GM12878 (cell line): Measurements from ENCODE around the gene CREB3L4. TPM values are rescaled to one million over a fixed set of nuclear protein-coding genes. Genes with fewer than 3 reads are reported as not detected.
A peak's percentile ranks its signal among the peaks of the same experiment; 100 is the strongest.

ENCODE experiments used
- ATF7 ChIP-seq: fragments of 450-650 bp; IDR thresholded peaks from 2 replicates; pipeline ENCODE4 v1.6.1; 2016; ENCODE audit warnings: low read depth, mild to moderate bottlenecking
- BMI1 ChIP-seq: fragments of 450-650 bp; IDR thresholded peaks from 2 replicates; pipeline ENCODE4 v1.6.1; 2016; ENCODE audit warnings: mild to moderate bottlenecking, moderate library complexity, borderline replicate concordance
- CBFB ChIP-seq: IDR thresholded peaks from 2 replicates; pipeline ENCODE4 v1.6.1; 2016; ENCODE audit warnings: antibody characterized with exemption, low read depth
- EP300 ChIP-seq, 2 experiments: fragments of 150-350 bp in 1 of 2; IDR thresholded peaks; 2 replicates each; pipeline ENCODE4 v1.6.1; 2011 to 2012; ENCODE audit warnings: low read depth in 2 of 2, low read length in 2 of 2, borderline replicate concordance in 1 of 2, improper control_type of control experiment in 1 of 2, inconsistent platforms in 1 of 2; ENCODE audit not compliant: control insufficient read depth in 1 of 2
- FOS ChIP-seq: IDR thresholded peaks from 3 replicates; pipeline ENCODE4 v1.6.1; 2011; ENCODE audit warnings: borderline replicate concordance; ENCODE audit not compliant: insufficient read length; ENCODE audit errors: extremely low read depth
- MXI1 ChIP-seq: fragments of 150-350 bp; IDR thresholded peaks from 2 replicates; pipeline ENCODE4 v1.6.1; 2011; ENCODE audit warnings: low read depth, mild to moderate bottlenecking, inconsistent platforms, low read length, improper control_type of control experiment
- NBN ChIP-seq: fragments of 450-650 bp; IDR thresholded peaks from 2 replicates; pipeline ENCODE4 v1.6.1; 2016
- NRF1 ChIP-seq: conservative IDR thresholded peaks from 2 replicates; pipeline ENCODE4 v1.6.1; 2011; ENCODE audit warnings: mild to moderate bottlenecking, low read depth, low read length, improper control_type of control experiment
- PAX8 ChIP-seq: fragments of 450-650 bp; IDR thresholded peaks from 2 replicates; pipeline ENCODE4 v1.6.1; 2017; ENCODE audit warnings: mild to moderate bottlenecking, moderate library complexity
- POLR2A ChIP-seq: IDR thresholded peaks from 2 replicates; pipeline ENCODE4 v1.6.1; 2011; ENCODE audit warnings: low read depth, mild to moderate bottlenecking, low read length
- RFX5 ChIP-seq: IDR thresholded peaks from 2 replicates; pipeline ENCODE4 v1.6.1; 2011; ENCODE audit warnings: low read depth, low read length, improper control_type of control experiment
- SMAD1 ChIP-seq: fragments of 450-650 bp; IDR thresholded peaks from 2 replicates; pipeline ENCODE4 v1.6.1; 2018; ENCODE audit warnings: mild to moderate bottlenecking, low read depth; ENCODE audit not compliant: partially characterized antibody
- SMARCA5 ChIP-seq: fragments of 450-650 bp; IDR thresholded peaks from 2 replicates; pipeline ENCODE4 v1.6.1; 2017; ENCODE audit warnings: mild to moderate bottlenecking
- SUPT20H ChIP-seq: IDR thresholded peaks from 2 replicates; pipeline ENCODE4 v1.6.1; 2011; ENCODE audit warnings: low read depth, mild to moderate bottlenecking, low read length, moderate library complexity, borderline replicate concordance; ENCODE audit not compliant: control insufficient read depth
- WRNIP1 ChIP-seq: IDR thresholded peaks from 2 replicates; pipeline ENCODE4 v1.6.1; 2011; ENCODE audit warnings: low read depth, low read length, improper control_type of control experiment, borderline replicate concordance
- ZBTB11 ChIP-seq: fragments of 450-650 bp; formaldehyde crosslinking; IDR thresholded peaks from 2 replicates; pipeline ENCODE4 v1.5.0; 2022; ENCODE audit warnings: mild to moderate bottlenecking, missing genetic modification characterization
- polyA plus RNA-seq, 11 experiments: library from polyadenylated mRNA; depleted of rRNA in 4 of 11; unstranded in 6 of 11; stranded (reverse) in 5 of 11; fragments of >200 nt; fragmentation: Nextera tagmentation in 4 of 11; fragmentation: Illumina TruSeq in 1 of 11; extraction: Ambion mirVana in 4 of 11; extraction: Trizol in 1 of 11; gene quantifications; 1 replicate in 1 of 11; 2 replicates in 10 of 11; pipeline versions ENCODE4 v1.2.1 to v1.2.3, GENCODE V29; 2011 to 2016; ENCODE audit warnings: inconsistent platforms in 2 of 11, missing spikeins in 2 of 11, low read depth in 1 of 11
- total RNA-seq, 4 experiments: library from RNA; depleted of rRNA in 3 of 4; stranded (reverse); fragments of >200 nt in 3 of 4; fragmentation: Illumina TruSeq in 1 of 4; extraction: Trizol in 1 of 4; gene quantifications; 2 replicates each; pipeline versions ENCODE4 v1.2.1 to v1.2.3, GENCODE V29; 2013 to 2021
- TF ChIP-seq, protein P1 (sequence below): fragments of 450-650 bp; IDR thresholded peaks from 2 replicates; pipeline ENCODE4 v1.6.1; 2017; ENCODE audit warnings: mild to moderate bottlenecking, moderate library complexity
- TF ChIP-seq, protein P2 (sequence below): IDR thresholded peaks from 2 replicates; pipeline ENCODE4 v1.6.1; 2012; ENCODE audit warnings: low read depth, low read length, improper control_type of control experiment

Gene CREB3L4
- total and polyA plus RNA-seq, 10 of the 15 experiments (the other 5 are each of a cell fraction or from before 2014, with no cell fraction given), result 9.7 to 14.0 (median 12.1) TPM

GRCh38 chr1:153958111-153958960, 9.4 kb upstream of the CREB3L4 start, which contains the start of gene CRTC2 (continued):
- no peak; the same call in 1 of the 2 replicates for TF ChIP-seq NRF1
- TF ChIP-seq, protein P1, sequence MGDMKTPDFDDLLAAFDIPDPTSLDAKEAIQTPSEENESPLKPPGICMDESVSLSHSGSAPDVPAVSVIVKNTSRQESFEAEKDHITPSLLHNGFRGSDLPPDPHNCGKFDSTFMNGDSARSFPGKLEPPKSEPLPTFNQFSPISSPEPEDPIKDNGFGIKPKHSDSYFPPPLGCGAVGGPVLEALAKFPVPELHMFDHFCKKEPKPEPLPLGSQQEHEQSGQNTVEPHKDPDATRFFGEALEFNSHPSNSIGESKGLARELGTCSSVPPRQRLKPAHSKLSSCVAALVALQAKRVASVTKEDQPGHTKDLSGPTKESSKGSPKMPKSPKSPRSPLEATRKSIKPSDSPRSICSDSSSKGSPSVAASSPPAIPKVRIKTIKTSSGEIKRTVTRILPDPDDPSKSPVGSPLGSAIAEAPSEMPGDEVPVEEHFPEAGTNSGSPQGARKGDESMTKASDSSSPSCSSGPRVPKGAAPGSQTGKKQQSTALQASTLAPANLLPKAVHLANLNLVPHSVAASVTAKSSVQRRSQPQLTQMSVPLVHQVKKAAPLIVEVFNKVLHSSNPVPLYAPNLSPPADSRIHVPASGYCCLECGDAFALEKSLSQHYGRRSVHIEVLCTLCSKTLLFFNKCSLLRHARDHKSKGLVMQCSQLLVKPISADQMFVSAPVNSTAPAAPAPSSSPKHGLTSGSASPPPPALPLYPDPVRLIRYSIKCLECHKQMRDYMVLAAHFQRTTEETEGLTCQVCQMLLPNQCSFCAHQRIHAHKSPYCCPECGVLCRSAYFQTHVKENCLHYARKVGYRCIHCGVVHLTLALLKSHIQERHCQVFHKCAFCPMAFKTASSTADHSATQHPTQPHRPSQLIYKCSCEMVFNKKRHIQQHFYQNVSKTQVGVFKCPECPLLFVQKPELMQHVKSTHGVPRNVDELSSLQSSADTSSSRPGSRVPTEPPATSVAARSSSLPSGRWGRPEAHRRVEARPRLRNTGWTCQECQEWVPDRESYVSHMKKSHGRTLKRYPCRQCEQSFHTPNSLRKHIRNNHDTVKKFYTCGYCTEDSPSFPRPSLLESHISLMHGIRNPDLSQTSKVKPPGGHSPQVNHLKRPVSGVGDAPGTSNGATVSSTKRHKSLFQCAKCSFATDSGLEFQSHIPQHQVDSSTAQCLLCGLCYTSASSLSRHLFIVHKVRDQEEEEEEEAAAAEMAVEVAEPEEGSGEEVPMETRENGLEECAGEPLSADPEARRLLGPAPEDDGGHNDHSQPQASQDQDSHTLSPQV, result no peak
- TF ChIP-seq RFX5, result no peak
- TF ChIP-seq PAX8, result no peak
- 0 out of 4 replicates have a peak, but pooled peaks of 1 of the 2 experiments have one; percentile 29 for TF ChIP-seq EP300 (IDR thresholded peaks at IDR 0.05; ENCODE audit: borderline replicate concordance in 1 of 2, control insufficient read depth in 1 of 2, low read depth in 2 of 2, low read length in 2 of 2)
- TF ChIP-seq ATF7, result 0 out of 2 replicates have a peak, but pooled peaks have one; percentile 12
- TF ChIP-seq POLR2A, result peak; percentile 76
- peak; percentile 43 for TF ChIP-seq NBN
- TF ChIP-seq BMI1, result no peak
- TF ChIP-seq SUPT20H, result no peak
- no peak for TF ChIP-seq CBFB
- no peak for TF ChIP-seq WRNIP1
- TF ChIP-seq, protein P2, sequence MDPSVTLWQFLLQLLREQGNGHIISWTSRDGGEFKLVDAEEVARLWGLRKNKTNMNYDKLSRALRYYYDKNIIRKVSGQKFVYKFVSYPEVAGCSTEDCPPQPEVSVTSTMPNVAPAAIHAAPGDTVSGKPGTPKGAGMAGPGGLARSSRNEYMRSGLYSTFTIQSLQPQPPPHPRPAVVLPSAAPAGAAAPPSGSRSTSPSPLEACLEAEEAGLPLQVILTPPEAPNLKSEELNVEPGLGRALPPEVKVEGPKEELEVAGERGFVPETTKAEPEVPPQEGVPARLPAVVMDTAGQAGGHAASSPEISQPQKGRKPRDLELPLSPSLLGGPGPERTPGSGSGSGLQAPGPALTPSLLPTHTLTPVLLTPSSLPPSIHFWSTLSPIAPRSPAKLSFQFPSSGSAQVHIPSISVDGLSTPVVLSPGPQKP, result peak; percentile 93
- peak; percentile 76 for TF ChIP-seq MXI1
- TF ChIP-seq FOS, result no peak
- no peak for TF ChIP-seq ZBTB11 (CRISPR knock-in tag)
- TF ChIP-seq SMAD1, result no peak
- peak; percentile 58; the same call in 1 of the 2 replicates for TF ChIP-seq SMARCA5
